NCI-H1105 treated with DMSO at 0.1 percent for 48 hours (cell line): ENCODE results near the gene ESR2.
"Not testable (repeated sequence)": the region's sequence is repeated elsewhere in the genome, so short reads cannot be mapped to it uniquely, and the experiment has no call there.

Source experiments
- DNase-seq: peaks from one replicate; lab custom pipeline; 2025; lab: John Stamatoyannopoulos, UW

Gene ESR2

GRCh38 chr14:64038841-64039542, 255.2 kb downstream of the ESR2 start:
- DNase-seq: no peak

- not testable (repeated sequence) for DNase-seq
Observed at GRCh38 chr14:64037869-64038745, 256.1 kb downstream of the ESR2 start.

- no peak for DNase-seq
Observed at GRCh38 chr14:64035143-64035542, 259.0 kb downstream of the ESR2 start.
